MM.1S (cell line): ENCODE results near the gene NIFK.
"Not testable (repeated sequence)": the region's sequence is repeated elsewhere in the genome, so short reads cannot be mapped to it uniquely, and the experiment has no call there.

ENCODE experiments used
- DNase-seq: peaks from one replicate; pipeline ENCODE4 v3.0.0-alpha.2; 2015
- H2AFZ ChIP-seq: fragments of 300-600 bp; sonication (generic); 2 replicates; pipeline ENCODE4 v1.6.0; 2016; ENCODE audit warnings: antibody characterized with exemption, low read length
- H3F3A ChIP-seq: fragments of 300-600 bp; sonication (generic); 2 replicates; pipeline ENCODE4 v1.6.1; 2016; ENCODE audit warnings: mild to moderate bottlenecking, antibody characterized with exemption, low read length, moderate library complexity, mixed read lengths; ENCODE audit not compliant: insufficient read depth
- H3K27ac ChIP-seq: fragments of 300-600 bp; sonication (generic); 2 replicates; pipeline ENCODE4 v1.5.1; 2016; ENCODE audit warnings: mild to moderate bottlenecking, low read length
- H3K27me3 ChIP-seq: fragments of 300-600 bp; sonication (generic); replicated peaks from 2 replicates; pipeline ENCODE4 v1.6.0; 2016; ENCODE audit warnings: low read length; ENCODE audit not compliant: insufficient read depth
- H3K36me3 ChIP-seq: fragments of 300-600 bp; sonication (generic); replicated peaks from 2 replicates; pipeline ENCODE4 v1.6.1; 2016; ENCODE audit warnings: mild to moderate bottlenecking, low read length, mixed read lengths; ENCODE audit not compliant: insufficient read depth
- H3K4me1 ChIP-seq: fragments of 300-600 bp; sonication (generic); 2 replicates; pipeline ENCODE4 v1.6.1; 2016; ENCODE audit warnings: low read length, mixed read lengths
- H3K4me2 ChIP-seq: fragments of 300-600 bp; sonication (generic); 2 replicates; pipeline ENCODE4 v1.6.0; 2016; ENCODE audit warnings: low read depth, low read length
- H3K4me3 ChIP-seq: fragments of 300-600 bp; sonication (generic); 2 replicates; pipeline ENCODE4 v1.5.1; 2016; ENCODE audit warnings: low read length, mixed read lengths
- H3K79me2 ChIP-seq: fragments of 300-600 bp; sonication (generic); 2 replicates; pipeline ENCODE4 v1.6.1; 2016; ENCODE audit warnings: mixed run types, low read length, mixed read lengths
- H3K9ac ChIP-seq: fragments of 300-600 bp; sonication (generic); 2 replicates; pipeline ENCODE4 v1.6.1; 2016; ENCODE audit warnings: low read length, mixed read lengths
- H3K9me2 ChIP-seq: fragments of 300-600 bp; sonication (generic); replicated peaks from 2 replicates; pipeline ENCODE4 v1.6.1; 2016; ENCODE audit warnings: mild to moderate bottlenecking, low read length, mixed read lengths; ENCODE audit not compliant: insufficient read depth
- H3K9me3 ChIP-seq: fragments of 300-600 bp; sonication (generic); replicated peaks from 2 replicates; pipeline ENCODE4 v1.6.1; 2016; ENCODE audit warnings: mild to moderate bottlenecking, low read length, mixed read lengths; ENCODE audit not compliant: insufficient read depth
- H4K20me1 ChIP-seq: fragments of 300-600 bp; sonication (generic); 2 replicates; pipeline ENCODE4 v1.6.1; 2016; ENCODE audit warnings: mild to moderate bottlenecking, low read length, moderate library complexity, mixed read lengths; ENCODE audit not compliant: insufficient read depth
- EZH2 ChIP-seq: fragments of 300-600 bp; sonication (generic); optimal IDR thresholded peaks from 2 replicates; pipeline ENCODE3; 2017; ENCODE audit warnings: low read depth, mild to moderate bottlenecking, antibody characterized with exemption, low read length, mixed read lengths
- EZH2phosphoT487 ChIP-seq: fragments of 300-600 bp; sonication (generic); IDR thresholded peaks from 2 replicates; pipeline ENCODE4 v1.6.1; 2018; ENCODE audit warnings: antibody characterized with exemption, low read length
- TF ChIP-seq, protein P1 (sequence below): fragments of 300-600 bp; sonication (generic); IDR thresholded peaks from 2 replicates; pipeline ENCODE4 v1.5.1; 2016; ENCODE audit warnings: antibody characterized with exemption, low read length, mixed read lengths

NIFK gene

DNA sequence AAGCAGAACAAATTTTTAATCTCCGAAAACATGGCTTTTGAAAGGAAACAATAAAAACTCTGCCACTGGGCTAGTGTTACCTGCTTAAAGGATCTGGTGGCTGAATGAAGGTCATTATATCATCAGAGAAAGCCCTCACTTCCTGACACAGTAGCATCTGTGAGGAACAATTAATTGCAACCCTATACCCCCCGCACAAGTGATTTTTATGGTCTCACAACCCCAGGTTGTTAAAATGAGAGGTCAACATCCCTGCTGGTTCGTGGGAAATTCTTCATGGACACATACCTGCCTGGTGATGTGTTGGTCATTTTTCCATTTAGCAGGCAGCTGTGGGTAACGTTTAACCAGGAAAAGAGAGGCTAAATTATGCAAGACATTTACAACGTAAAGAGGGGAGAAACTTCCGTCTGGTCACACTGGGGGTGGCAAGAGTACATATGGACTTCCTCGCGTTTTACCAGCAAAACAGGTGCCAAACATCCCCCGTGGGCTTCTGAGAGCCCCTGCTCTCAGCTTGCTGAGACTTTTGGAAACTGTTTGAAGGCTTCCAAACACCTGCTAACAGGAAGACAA is 29.2 kb downstream of the NIFK start:
- TF ChIP-seq EZH2 = no peak
- TF ChIP-seq, protein P1, sequence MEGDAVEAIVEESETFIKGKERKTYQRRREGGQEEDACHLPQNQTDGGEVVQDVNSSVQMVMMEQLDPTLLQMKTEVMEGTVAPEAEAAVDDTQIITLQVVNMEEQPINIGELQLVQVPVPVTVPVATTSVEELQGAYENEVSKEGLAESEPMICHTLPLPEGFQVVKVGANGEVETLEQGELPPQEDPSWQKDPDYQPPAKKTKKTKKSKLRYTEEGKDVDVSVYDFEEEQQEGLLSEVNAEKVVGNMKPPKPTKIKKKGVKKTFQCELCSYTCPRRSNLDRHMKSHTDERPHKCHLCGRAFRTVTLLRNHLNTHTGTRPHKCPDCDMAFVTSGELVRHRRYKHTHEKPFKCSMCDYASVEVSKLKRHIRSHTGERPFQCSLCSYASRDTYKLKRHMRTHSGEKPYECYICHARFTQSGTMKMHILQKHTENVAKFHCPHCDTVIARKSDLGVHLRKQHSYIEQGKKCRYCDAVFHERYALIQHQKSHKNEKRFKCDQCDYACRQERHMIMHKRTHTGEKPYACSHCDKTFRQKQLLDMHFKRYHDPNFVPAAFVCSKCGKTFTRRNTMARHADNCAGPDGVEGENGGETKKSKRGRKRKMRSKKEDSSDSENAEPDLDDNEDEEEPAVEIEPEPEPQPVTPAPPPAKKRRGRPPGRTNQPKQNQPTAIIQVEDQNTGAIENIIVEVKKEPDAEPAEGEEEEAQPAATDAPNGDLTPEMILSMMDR = no peak
- Histone ChIP-seq H3K4me3 (no peak overlapping the region), H2AFZ (no peak overlapping the region), H3K4me2 (no peak overlapping the region), H3K9me3 (no peaks in the 10 kb centered on the region), H3K4me1 (no peaks in the 10 kb centered on the region), H3K79me2 (no peaks in the 10 kb centered on the region), H3F3A (no peaks in the 10 kb centered on the region), H3K27me3 (no peaks in the 10 kb centered on the region), H4K20me1 (no peaks in the 10 kb centered on the region), H3K36me3 (no peaks in the 10 kb centered on the region), H3K9me2 (no peaks in the 10 kb centered on the region), H3K9ac (no peak overlapping the region), H3K27ac (no peak overlapping the region)
- no peak for DNase-seq

- Histone ChIP-seq H4K20me1 (no peaks in the 10 kb centered on the region), H3K9ac (no peak overlapping the region), H3K4me1 (no peaks in the 10 kb centered on the region), H3K9me3 (no peaks in the 10 kb centered on the region), H3K4me3 (no peak overlapping the region), H3K36me3 (no peaks in the 10 kb centered on the region), H3K4me2 (no peak overlapping the region), H3K27me3 (no peaks in the 10 kb centered on the region), H3K79me2 (no peaks in the 10 kb centered on the region), H3F3A (no peaks in the 10 kb centered on the region), H3K9me2 (no peaks in the 10 kb centered on the region), H2AFZ (no peak overlapping the region), H3K27ac (no peak overlapping the region)
- TF ChIP-seq, protein P1 = no peak
- no peak for TF ChIP-seq EZH2phosphoT487
- TF ChIP-seq EZH2 = no peak
- DNase-seq = no peak
Measured at GRCh38 chr2:121705958-121706357, 30.7 kb downstream of the NIFK start.

- no peaks in the 10 kb centered on the region for H3F3A ChIP-seq
- H3K9me2 ChIP-seq = no peaks in the 10 kb centered on the region
- H3K4me3 ChIP-seq = no peak overlapping the region
- no peak overlapping the region for H3K27ac ChIP-seq
- no peak for DNase-seq
- no peaks in the 10 kb centered on the region for H4K20me1 ChIP-seq
- H3K36me3 ChIP-seq = no peaks in the 10 kb centered on the region
- no peak overlapping the region for H2AFZ ChIP-seq
- H3K9me3 ChIP-seq = no peaks in the 10 kb centered on the region
- no peak overlapping the region for H3K9ac ChIP-seq
- H3K4me2 ChIP-seq = no peak overlapping the region
- H3K27me3 ChIP-seq = no peaks in the 10 kb centered on the region
- TF ChIP-seq, protein P1 = no peak
- TF ChIP-seq EZH2phosphoT487 (no peak), EZH2 (no peak)
- H3K79me2 ChIP-seq = no peaks in the 10 kb centered on the region
- H3K4me1 ChIP-seq = no peaks in the 10 kb centered on the region
Measured at GRCh38 chr2:121705390-121705789, 31.3 kb downstream of the NIFK start.

- not testable (repeated sequence) for H3K9ac ChIP-seq, H3K36me3 ChIP-seq, H3K4me3 ChIP-seq, H3K27ac ChIP-seq, H2AFZ ChIP-seq, H4K20me1 ChIP-seq, H3K4me2 ChIP-seq, H3K79me2 ChIP-seq, H3K27me3 ChIP-seq, DNase-seq, H3K4me1 ChIP-seq, H3K9me3 ChIP-seq, H3K9me2 ChIP-seq, H3F3A ChIP-seq
Measured at GRCh38 chr2:121701761-121702160, 34.9 kb downstream of the NIFK start.
